Neural progenitor cell (in vitro differentiated cells): ENCODE measurements around the gene ALDH3A1. TPM values are rescaled to one million over a fixed set of nuclear protein-coding genes. Genes with fewer than 3 reads are reported as not detected.
A peak's percentile ranks its signal among the peaks of the same experiment; 100 is the strongest.

Experiments
- DNase-seq: peaks from one replicate; pipeline ENCODE4 v3.0.0-alpha.2; 2016; ENCODE audit warnings: low spot score
- H2AFZ ChIP-seq: fragments of 200-600 bp; sonication (generic); replicated peaks from 2 replicates; pipeline ENCODE4 v1.6.1; 2016; ENCODE audit warnings: antibody characterized with exemption
- H3F3A ChIP-seq: fragments of 200-600 bp; sonication (generic); 2 replicates; pipeline ENCODE4 v1.6.1; 2016; ENCODE audit warnings: antibody characterized with exemption, low read depth
- H3K27ac ChIP-seq: fragments of 200-600 bp; sonication (generic); 2 replicates; pipeline ENCODE4 v1.5.1; 2016; ENCODE audit warnings: mild to moderate bottlenecking
- H3K27me3 ChIP-seq: fragments of 200-600 bp; sonication (generic); 2 replicates; pipeline ENCODE4 v1.6.1; 2016; ENCODE audit warnings: mild to moderate bottlenecking, moderate library complexity
- H3K36me3 ChIP-seq: fragments of 200-600 bp; sonication (generic); 2 replicates; pipeline ENCODE4 v1.5.1; 2016
- H3K4me1 ChIP-seq: fragments of 200-600 bp; sonication (generic); 2 replicates; pipeline ENCODE4 v1.6.1; 2016; ENCODE audit warnings: mixed run types
- H3K4me2 ChIP-seq: fragments of 200-600 bp; sonication (generic); 2 replicates; pipeline ENCODE4 v1.6.1; 2016
- H3K4me3 ChIP-seq: fragments of 200-600 bp; sonication (generic); 2 replicates; pipeline ENCODE4 v1.5.1; 2016
- H3K79me2 ChIP-seq: fragments of 200-600 bp; sonication (generic); 2 replicates; pipeline ENCODE4 v1.6.1; 2016; ENCODE audit warnings: low read depth
- H3K9ac ChIP-seq: fragments of 200-600 bp; sonication (generic); 2 replicates; pipeline ENCODE4 v1.6.1; 2016
- H3K9me3 ChIP-seq: fragments of 200-600 bp; sonication (generic); 2 replicates; pipeline ENCODE4 v1.5.1; 2016; ENCODE audit warnings: low read depth
- H4K20me1 ChIP-seq: fragments of 200-600 bp; sonication (generic); 2 replicates; pipeline ENCODE4 v1.6.1; 2016; ENCODE audit warnings: low read depth
- H3K27ac Mint-ChIP-seq: 3 replicates; pipeline ENCODE4 v1.8.0; 2021; ENCODE audit warnings: mixed read lengths
- H3K27me3 Mint-ChIP-seq: 2 replicates; pipeline ENCODE4 v1.8.0; 2022; ENCODE audit warnings: low read depth, mild to moderate bottlenecking, inconsistent platforms, moderate library complexity, mixed read lengths; ENCODE audit not compliant: insufficient read depth
- H3K36me3 Mint-ChIP-seq: 3 replicates; pipeline ENCODE4 v1.8.0; 2021; ENCODE audit warnings: mixed read lengths
- H3K4me1 Mint-ChIP-seq: 3 replicates; pipeline ENCODE4 v1.8.0; 2021; ENCODE audit warnings: mixed read lengths
- H3K4me3 Mint-ChIP-seq: 3 replicates; pipeline ENCODE4 v1.8.0; 2021; ENCODE audit warnings: mild to moderate bottlenecking, moderate library complexity, mixed read lengths
- H3K9me3 Mint-ChIP-seq: 3 replicates; pipeline ENCODE4 v1.8.0; 2020; ENCODE audit warnings: mixed read lengths
- CTCF ChIP-seq: fragments of 200-600 bp; sonication (generic); IDR thresholded peaks from 2 replicates; pipeline ENCODE4 v1.5.1; 2017; ENCODE audit warnings: antibody characterized with exemption, mild to moderate bottlenecking
- EZH2 ChIP-seq: fragments of 200-600 bp; sonication (generic); IDR thresholded peaks from 2 replicates; pipeline ENCODE4 v1.6.1; 2017; ENCODE audit warnings: antibody characterized with exemption, mild to moderate bottlenecking, moderate library complexity
- EZH2phosphoT487 ChIP-seq: fragments of 200-600 bp; sonication (generic); IDR thresholded peaks from 2 replicates; pipeline ENCODE4 v1.6.1; 2017; ENCODE audit warnings: antibody characterized with exemption
- total RNA-seq: library from RNA; depleted of rRNA; stranded (reverse); fragments of >200 nt; gene quantifications from 2 replicates; pipeline ENCODE4 v1.2.3, GENCODE V29; 2015; ENCODE audit warnings: low replicate concordance

Gene ALDH3A1
- total RNA-seq, 1 donor from 2014 or later, result not detected

DNA sequence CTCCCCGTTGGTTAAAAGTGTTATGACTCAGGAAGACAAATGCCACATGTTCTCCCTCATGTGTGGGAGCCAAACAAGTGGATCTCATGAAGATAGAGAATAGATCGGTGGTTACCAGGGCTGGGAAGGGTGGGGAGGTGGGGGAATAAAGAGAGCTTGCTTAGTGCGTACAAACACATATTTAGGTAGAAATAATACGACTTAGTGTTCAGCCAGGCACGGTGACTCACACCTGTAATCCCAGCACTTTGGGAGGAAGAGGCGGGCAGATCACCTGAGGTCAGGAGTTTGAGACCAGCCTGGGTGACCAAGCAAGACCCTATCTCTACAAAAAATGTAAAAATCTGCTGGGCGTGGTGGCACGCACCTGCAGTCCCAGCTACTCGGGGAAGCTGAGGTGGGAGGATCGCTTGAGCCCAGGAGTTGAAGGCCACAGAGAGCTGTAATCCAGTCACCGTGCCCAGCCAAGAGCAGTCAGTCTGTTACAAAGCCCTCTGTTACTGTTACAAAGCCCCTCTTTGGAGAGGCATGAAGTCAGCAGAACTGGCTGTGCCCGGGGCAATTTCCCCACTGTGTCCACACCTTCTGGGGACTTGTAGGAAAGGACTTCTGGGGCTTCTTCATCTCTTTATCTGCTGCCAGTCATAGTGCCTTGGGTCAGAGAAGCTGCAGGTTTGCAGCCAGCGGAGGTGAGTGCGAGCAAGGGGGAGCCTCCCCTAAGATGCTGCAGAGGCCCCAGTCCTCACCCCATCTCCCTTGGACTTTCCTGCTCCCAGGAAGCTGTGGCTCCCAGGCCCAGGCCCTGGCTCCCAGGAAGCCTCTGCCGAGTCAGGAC, 4.3 kb upstream of the ALDH3A1 start:
- Mint-ChIP-seq H3K9me3 (peaks cover 3% of the 10 kb centered on the region), H3K36me3 (no peaks in the 10 kb centered on the region), H3K27me3 (peaks cover 18% of the 10 kb centered on the region), H3K4me3 (no peak overlapping the region), H3K27ac (no peak overlapping the region), H3K4me1 (peaks cover 3% of the 10 kb centered on the region)
- H3K4me1 ChIP-seq, result peaks cover 5% of the 10 kb centered on the region
- H2AFZ ChIP-seq, result no peak overlapping the region
- no peak for TF ChIP-seq EZH2
- no peak for TF ChIP-seq EZH2phosphoT487
- TF ChIP-seq CTCF, result no peak
- no peak overlapping the region for H3K4me2 ChIP-seq
- H3K9ac ChIP-seq, result no peak overlapping the region
- no peaks in the 10 kb centered on the region for H3K79me2 ChIP-seq
- H3K4me3 ChIP-seq, result no peak overlapping the region
- H4K20me1 ChIP-seq, result no peaks in the 10 kb centered on the region
- H3K36me3 ChIP-seq, result no peaks in the 10 kb centered on the region
- no peaks in the 10 kb centered on the region for H3F3A ChIP-seq
- no peak for DNase-seq
- H3K27me3 ChIP-seq, result no peaks in the 10 kb centered on the region
- H3K9me3 ChIP-seq, result no peaks in the 10 kb centered on the region
- no peak overlapping the region for H3K27ac ChIP-seq

DNA sequence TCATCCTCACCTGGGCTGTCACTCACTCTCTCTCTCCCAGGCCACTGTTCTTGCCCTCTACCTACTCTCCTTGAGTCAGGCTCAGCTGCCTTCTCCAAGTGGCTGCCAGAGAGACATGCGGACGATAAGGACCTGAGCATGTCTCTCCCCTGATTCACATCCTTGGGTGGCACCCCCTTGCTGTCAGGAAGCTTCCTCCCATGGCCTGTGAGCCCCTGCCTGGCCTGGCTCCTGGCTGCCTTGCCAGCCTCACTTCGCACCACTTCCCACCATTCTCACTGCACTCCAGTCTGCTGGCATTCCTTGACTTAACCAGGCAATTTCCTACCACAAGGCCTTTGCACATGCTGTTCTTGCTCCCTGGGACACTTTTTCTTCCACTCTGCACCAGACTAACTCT, 2.7 kb upstream of the ALDH3A1 start:
- H3K4me1 ChIP-seq, result peaks cover 5% of the 10 kb centered on the region
- TF ChIP-seq EZH2 (no peak), CTCF (no peak)
- H3K9ac ChIP-seq, result no peak overlapping the region
- Mint-ChIP-seq H3K9me3 (peaks cover 3% of the 10 kb centered on the region), H3K4me1 (peaks cover 4% of the 10 kb centered on the region), H3K36me3 (no peaks in the 10 kb centered on the region), H3K27me3 (peaks cover 22% of the 10 kb centered on the region), H3K27ac (no peak overlapping the region), H3K4me3 (no peak overlapping the region)
- H3K36me3 ChIP-seq, result no peaks in the 10 kb centered on the region
- H2AFZ ChIP-seq, result no peak overlapping the region
- no peak overlapping the region for H3K4me2 ChIP-seq
- H3K27ac ChIP-seq, result no peak overlapping the region
- no peaks in the 10 kb centered on the region for H3K79me2 ChIP-seq
- no peaks in the 10 kb centered on the region for H3K27me3 ChIP-seq
- H3F3A ChIP-seq, result peaks cover 4% of the 10 kb centered on the region
- no peak for DNase-seq
- no peak overlapping the region for H3K4me3 ChIP-seq
- H3K9me3 ChIP-seq, result no peaks in the 10 kb centered on the region
- H4K20me1 ChIP-seq, result no peaks in the 10 kb centered on the region

DNA sequence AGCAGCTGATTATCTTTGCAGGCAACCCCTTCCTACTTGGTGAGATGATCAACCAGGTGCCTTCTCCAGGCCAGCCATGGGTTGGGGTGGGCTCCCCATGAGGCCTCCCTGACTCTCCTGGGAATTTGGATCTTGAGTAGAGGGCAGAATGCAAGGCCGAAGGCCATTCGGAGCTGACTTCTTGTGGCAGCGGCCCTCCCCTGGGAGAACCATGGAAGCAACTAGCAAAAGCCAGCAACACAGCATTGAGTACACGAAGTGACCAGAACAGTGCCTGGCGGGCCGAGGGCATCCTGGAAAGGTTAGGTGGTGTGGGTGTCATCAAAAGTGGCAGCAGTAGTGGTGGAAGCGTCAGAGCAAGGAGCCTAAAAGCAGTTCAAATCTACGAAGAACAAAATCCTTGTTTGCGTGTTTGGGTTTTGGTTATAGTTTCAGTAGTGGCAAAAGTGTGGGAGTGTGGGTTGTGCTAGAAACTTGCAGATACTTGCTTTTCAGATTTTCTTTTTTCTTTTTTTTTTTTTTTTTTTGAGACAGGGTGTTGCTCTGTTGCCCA, 2.0 kb upstream of the ALDH3A1 start:
- no peak overlapping the region for H3K4me3 ChIP-seq
- TF ChIP-seq EZH2phosphoT487 (no peak), CTCF (no peak)
- H3K9me3 ChIP-seq, result no peaks in the 10 kb centered on the region
- peak overlapping the region; percentile 20 for H3K27ac Mint-ChIP-seq
- H3K36me3 ChIP-seq, result no peaks in the 10 kb centered on the region
- no peaks in the 10 kb centered on the region for H4K20me1 ChIP-seq
- H3K27me3 ChIP-seq, result peaks cover 4% of the 10 kb centered on the region
- peaks cover 19% of the 10 kb centered on the region for H3K27me3 Mint-ChIP-seq
- no peak for DNase-seq
- H3K9me3 Mint-ChIP-seq, result peaks cover 3% of the 10 kb centered on the region
- peaks cover 11% of the 10 kb centered on the region for H3F3A ChIP-seq
- no peak overlapping the region for H2AFZ ChIP-seq
- no peaks in the 10 kb centered on the region for H3K36me3 Mint-ChIP-seq
- peaks cover 9% of the 10 kb centered on the region for H3K4me1 ChIP-seq
- no peak overlapping the region for H3K4me3 Mint-ChIP-seq
- H3K4me2 ChIP-seq, result no peak overlapping the region
- no peaks in the 10 kb centered on the region for H3K79me2 ChIP-seq
- no peak overlapping the region for H3K9ac ChIP-seq
- peaks cover 8% of the 10 kb centered on the region for H3K4me1 Mint-ChIP-seq
- H3K27ac ChIP-seq, result no peak overlapping the region
